CD4-positive, alpha-beta T cell treated with Interleukin-6 for 4 hours (primary cell): ENCODE measurements around the gene DSP.

ENCODE experiments used
- DNase-seq: peaks from one replicate; pipeline ENCODE4 v3.0.0-alpha.2; 2020; ENCODE audit warnings: mixed read lengths

DSP gene

DNA sequence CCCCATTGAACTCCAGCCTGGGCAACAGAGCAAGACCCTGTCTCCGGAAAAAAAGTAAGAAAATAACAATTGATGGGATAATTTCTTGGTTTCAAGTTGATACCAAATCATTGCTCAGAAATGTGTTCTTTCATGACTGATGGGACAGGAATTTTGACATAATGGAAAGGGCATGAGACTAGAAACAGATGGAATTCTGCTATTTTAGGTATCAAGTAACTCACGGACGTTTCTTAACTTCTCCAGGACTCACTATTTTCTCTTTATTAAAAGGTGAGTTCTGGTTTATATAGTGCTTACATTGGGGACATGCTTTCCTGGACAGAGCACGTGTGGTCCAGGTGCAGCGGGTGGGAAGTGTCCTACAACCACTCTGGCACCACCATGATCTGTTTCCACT lies 6.0 kb upstream of the DSP start:
- DNase-seq, result no peak

DNA sequence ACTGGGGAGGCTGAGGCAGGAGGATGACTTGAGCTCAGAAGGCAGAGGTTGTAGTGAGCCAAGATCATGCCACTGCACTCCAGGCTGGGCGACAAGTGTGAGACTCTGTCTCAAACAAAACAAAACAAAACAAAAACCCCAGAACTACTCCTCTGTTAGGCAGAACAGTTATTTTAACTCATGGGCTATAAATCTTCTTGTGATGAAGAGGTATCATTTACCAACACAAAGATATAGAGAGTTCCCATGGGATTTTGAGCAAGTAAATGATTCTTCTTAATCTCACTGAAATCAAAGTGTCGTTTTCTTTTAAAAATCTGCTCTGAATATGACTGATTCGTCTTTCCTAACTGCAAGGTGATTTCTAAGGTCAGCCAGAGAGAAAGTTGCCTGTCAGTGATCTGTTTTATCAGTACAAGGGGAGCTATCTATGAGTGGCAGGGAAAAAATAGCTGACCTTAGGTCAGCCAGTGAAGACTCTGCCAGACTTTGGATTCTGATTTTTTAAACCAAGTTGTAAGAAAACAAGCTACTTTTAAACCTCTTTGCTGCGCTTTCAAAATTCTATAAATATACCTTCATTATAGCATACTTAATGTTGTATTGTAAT lies 3.8 kb upstream of the DSP start:
- DNase-seq, result no peak

DNA sequence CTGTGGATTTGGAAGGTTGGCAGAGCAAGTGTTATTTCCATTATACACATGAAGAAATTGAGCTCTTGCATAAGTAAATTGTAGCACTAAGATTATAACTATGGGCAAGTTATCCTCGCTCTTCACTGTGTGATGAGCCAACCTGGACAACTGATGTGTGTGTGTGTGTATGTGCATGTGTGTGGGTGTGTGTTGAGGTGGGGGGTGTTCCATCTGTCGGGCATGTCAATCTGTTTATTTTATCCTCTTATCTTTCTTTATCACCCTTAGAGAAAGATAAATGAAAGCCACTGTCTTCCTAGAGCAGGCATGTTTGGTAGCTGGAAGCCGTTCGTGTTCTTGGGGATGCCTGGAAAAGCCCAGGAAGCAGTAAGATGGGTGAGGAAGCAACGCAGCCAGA lies 3.0 kb upstream of the DSP start:
- DNase-seq, result no peak

DNA sequence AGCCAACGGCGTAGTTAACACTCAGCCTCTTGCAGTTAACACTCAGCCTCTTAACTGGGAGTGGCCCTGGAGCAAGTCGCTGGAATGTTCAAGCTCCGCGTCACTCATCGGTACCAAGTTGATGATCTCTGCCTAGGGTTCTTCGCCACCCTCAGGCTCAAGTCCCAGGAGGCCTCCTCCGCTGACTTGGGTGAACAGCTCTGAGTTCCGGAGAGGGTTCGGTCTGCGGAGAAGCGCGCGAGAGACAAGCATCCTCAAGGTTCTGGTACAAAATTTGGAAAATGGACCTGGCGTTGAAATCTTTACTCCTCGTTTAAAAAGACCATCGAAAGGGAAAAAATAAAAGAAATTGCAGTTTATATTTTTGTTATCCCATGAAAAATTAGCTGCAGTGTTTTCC lies 876 bp upstream of the DSP start:
- no peak for DNase-seq

DNA sequence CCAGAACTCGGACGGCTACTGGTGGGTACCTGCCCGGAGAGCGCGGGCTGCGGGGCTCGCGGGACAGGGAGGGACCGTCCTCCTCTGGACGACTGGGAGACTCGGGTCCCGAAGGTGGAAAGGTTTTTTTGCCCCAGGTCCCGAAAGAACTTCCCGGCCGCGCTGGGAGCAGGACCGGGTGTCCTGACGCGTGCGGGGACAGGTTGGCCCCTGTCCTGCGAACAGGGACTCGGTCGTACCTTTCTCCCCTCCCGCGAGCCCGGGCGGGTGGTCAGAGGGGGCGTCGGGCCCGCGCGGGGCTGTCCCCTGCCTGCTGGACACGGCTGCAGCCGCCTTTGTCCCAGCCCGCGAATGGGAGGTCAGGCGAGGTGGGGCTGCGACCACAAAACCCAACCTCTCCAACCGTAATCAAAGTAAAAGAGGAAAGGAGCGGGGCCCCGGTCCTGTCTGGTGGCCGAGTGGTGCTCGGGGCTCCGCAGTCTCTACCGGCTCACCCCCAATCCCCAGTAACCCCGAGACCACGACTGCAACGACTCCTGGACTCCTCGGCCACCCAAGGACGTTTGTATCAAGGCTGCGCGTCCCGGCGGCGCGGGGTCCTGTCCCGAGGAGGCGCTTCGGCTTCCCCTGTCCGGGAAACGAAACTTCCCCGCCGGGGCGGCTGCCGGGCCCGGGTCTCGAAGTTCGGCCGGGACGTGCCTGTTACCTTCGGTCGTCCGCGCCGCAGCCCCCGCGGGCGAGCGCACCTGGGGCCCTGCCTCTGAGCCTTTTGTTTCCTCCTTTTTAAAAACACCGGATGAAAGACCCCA lies 798 bp downstream of the DSP start:
- peak; percentile 3 for DNase-seq

DNA sequence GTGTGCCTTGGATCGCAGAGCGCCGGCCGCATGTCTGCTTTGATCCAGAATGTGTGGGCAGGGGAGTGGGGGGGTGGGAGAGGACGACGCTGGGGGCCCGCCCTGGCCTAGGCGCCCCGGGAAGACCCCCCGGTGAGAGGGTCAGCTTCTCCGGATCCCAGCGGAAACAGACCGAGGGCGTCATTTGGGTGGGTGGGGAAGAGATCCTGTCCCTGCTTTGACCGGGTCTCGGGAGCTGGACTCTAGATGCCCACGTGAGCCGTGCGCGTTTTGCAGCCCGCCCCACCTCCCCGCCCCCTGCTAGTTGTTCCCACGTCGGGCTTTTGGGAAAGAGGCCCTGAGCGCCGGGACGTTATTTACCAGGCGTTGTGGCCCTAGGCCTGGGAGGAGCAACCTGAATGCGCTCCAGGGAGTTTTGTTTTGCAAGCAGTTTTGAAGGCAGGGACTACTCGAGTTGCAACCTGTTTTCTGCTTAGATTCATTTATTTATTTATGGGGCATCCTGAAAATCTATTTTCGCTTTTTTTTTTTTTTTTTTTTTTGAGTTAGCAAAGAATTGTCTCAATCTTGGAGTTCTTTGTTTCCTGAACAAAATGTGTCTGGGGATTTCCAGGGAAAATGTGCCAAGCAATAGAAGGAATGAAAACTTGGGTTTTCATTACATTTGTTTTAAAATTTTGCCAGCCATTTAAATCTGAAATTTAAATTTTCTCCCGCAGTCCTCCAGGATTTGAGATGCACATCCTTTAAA lies 1.6 kb downstream of the DSP start:
- DNase-seq, result no peak

DNA sequence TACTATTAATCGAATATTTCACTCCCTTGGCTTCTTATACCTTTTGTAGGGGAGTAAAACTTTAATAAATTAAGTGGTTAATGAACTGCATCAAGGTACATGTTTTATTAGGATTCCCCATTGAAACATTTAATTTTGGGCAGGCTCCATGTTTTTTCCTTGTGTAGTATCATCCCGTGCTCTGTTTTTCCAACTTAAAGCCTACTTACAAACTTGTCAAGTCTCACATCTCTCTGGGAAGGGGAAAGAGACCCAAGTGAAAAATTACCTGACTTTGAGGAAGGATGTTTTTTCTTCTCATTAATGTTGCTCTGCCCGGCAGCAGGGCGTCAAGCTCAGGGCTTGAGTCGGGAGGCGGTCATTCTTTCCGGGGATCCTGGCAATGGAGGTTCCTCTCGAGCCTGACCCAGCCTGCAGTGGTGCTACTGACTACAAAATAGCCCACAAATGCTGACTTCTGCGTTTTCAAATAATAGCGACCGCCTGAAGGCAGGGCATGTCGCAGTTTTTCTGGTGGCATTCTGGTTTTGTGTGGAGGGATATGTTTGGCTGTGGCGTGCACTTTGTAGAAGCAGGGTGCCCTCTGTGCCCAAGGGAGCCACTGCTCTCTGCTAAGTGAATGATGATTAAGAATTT lies 2.4 kb downstream of the DSP start:
- DNase-seq, result no peak

DNA sequence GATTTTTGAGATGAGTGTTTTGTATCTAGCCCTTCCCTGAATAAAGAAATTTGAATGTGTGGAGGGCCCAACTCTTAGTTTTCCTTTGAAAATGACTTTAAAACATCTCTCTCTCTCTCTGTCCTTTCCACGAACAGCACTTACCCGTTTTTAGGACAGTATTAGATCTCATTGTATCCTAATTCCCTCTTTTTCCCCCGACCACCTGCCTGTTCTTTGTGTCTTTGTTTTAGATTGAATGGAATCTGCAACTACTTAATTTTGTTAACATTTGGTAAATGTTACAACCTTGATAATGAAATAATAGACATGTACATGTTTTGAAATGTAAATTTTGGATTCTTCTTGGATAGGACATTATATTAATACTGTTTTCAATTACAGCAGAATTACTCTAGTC lies 3.1 kb downstream of the DSP start:
- no peak for DNase-seq

DNA sequence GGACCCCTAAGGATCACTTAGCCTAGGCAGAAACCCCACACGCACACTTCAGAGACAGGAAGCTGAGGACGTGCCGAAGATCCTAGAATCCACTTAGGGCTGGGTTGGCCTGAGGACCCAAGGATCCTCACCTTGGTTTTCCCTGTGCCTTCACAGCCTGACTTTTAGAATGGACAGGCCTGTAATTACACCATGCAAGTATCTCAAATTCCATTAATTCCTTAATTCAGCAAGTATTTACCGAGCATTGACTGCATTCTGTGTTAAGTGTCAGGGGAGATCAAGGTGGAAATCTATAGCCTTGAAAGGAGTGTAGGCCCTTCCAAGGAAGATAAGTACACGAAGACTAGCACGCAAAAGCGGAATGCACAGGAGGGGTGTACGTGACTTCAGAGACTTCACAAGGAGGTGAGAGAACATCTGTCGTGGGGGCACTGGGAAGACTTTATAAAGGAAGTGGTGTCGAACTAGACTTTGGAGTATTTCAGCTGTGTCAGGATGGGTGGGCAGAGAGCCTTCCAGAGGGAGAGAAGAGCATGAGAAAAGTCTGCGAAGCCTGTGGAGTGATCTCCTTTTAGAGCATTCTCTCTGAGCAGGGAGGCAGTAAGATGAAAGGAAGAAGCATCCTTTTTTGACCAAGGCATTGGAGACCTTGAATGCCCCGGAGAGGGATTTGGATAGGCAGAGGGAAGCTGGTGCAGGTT lies 4.0 kb downstream of the DSP start:
- DNase-seq, result no peak

DNA sequence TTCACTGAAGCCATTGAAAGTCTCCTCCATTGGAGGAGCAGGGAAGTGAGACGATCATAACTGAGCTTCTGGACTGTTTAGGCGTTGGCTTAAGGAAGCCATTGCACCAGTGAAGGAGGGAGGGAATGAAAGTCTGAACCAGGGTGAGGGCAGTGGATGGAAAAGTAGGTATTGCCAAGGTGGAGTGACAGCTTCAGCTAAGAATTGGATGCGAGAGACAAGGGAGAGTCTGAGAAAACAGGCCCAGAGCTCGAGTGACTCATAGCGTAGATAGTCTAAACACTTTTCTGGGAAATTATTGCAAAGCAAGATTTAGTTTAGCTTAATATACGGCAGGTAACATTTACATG lies 4.5 kb downstream of the DSP start:
- DNase-seq, result no peak

DNA sequence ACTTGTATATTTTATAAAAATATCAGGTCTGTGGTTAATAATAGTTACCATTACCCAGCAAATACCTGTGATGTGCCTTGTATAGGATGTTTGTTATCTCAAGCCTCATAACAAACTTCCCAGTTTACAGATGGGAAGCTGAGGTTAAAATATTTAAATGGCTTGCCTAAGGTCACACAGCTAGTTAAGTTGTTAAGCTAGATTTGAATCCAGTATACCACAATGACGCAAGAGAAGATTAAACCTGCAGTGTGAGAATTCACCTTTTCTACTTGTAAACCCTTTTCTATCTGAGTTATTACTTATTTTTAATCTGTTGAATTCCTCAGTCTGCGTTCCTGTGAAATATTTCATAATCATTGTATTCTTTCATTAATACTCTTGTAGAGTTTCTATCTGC lies 4.9 kb downstream of the DSP start:
- no peak for DNase-seq

DNA sequence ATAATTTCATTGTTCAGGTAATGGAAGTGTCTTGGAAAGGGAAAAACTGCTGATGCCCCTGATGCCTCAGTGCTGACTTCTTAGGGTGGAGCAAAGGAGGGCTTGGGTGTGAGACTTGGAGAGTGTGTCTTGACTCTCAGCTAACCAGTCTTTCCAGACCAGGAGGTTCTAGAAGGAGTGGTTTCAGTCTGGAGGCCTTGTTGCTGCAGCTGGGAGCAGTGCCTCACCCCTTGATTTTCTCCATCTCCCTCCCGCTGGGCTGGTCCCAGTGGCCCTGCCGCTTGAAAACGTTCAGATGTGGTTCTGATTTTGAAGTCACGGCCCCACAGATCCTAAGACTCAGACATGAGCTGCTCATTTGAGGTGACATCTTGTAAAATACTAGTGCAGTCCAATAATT lies 5.4 kb downstream of the DSP start:
- no peak for DNase-seq

DNA sequence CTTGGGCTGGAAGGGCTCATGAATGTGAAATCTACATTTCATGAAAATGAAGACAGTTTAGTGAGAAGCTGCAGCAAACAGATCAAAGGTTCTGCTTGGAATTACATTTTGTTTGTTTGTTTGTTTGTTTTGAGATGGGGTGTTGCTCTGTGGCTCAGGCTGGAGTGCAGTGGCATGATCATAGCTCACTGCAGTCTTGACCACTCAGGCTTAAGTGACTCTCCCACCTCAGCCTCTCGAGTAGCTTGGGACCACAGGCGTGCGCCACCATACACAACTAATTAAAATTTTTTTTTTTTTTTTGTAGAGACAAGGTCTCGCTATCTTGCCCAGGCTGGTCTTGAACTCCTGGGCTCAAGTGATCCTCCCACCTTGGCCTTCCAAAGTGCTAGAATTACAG lies 5.8 kb downstream of the DSP start:
- DNase-seq, result no peak

DNA sequence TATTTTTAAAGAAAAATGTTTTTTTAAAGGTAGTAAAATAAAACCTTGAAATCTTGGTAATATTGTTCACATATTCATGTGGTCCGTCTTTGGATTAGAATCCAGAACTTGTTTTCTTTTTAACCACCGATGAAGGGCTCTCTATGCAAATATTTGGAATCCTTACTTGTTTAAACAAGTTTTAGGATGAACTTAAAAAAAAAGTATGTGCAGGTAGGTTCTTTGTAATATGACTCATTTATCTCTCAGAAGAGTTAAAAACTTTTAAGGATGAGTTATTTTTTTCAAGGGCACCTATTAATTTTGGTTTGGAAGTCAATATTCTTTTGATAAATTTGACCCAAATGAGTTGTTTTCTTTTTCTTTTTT lies 8.9 kb downstream of the DSP start:
- DNase-seq, result no peak

DNA sequence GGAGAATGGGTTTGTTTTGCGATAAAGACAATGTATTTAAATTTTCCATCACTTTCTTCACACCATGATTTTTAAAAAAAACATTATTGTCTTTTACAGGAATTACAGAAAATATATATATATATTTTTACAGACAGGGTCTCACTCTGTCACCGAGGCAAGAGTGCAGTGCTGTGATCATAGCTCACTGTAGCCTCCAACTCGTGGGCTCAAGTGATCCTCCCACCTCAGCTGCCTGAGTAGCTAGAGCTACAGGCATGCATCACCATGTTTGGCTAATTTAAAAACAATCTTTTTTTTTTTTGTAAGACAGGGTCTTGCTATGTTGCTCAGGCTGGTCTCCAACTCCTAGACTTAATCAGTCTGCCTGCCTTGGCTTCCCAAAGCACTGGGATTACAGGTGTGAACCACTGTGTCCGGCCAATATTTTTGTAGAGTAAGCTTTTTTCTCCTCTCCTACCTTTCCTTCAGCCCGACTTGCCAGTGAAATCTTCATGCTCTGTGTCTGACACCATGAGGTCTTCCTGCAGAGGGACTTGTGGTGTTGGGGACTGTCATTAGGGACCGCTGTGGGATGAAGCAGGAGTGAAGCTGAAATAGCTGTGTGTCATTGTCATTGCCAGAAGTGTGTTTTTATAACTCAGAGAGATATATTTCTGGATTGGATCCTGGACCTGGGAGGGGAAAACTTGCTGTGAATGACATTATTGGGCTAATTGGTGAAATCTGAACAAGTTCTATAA lies 13.2 kb downstream of the DSP start:
- DNase-seq, result no peak

DNA sequence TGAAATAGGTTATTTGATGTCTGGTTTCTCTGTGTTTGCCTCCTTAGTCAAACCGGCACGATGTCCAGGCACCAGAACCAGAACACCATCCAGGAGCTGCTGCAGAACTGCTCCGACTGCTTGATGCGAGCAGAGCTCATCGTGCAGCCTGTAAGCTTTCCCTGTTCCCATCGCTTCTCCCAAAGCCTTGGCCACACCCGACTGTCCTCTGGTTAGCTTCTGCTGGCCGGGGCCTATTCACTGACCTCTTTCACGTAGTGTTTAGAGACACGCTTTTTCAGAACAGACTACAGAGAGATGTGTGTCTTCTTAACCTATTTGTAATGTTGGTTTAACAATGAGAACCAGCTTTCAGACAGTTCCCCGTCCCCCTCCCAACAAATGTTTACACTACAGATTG lies 14.2 kb downstream of the DSP start:
- no peak for DNase-seq

DNA sequence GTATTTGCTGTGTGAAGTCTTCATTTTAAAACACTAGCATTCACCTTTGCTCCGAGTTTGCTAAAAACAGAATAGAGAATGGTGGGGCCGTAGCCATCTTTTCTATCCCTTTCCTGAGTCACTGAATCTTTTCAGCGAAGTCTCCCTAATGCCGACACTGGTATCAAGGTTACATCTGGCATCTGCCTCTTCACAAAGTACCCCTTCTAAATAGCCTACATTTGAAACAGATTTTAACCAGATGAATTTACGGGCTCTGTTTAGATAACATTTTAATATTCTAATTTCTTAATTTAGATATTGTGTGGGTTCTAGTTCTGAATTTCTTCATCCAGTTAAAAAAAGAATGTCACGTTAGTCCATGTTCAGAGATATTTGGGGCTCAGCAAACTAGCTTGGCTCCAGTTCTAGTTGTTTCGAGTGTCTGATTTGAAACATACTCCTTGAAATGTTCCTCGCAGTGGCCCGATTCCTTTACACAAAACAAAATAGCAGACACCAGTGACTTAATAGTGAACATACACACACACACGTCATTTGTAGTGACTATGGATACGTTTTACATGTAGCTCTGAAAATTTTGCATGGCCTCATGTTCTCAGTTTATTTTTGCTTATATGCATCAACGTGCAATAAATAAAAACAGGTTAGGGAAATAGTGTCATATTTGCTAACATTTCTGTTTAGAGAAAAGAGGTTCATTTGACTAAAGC lies 15.1 kb downstream of the DSP start:
- DNase-seq, result no peak

DNA sequence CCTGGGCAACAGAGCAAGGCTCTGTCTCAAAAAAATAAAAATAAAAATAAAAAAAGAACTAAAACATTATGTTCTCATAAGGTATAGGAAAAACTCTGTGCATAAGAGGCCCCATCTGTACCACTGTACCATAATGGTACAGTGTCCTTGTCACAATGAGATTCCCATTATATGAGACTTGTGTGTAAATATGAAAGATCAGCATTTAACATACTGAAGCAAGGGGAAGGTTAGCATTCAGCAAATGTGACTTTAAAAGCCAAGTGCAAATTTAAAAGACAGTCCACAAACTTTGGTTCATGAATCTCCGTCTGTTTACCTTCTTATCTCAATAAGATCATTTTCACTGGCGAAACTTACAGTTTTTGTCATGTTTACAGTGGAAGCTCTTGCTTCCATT lies 16.2 kb downstream of the DSP start:
- DNase-seq, result no peak

DNA sequence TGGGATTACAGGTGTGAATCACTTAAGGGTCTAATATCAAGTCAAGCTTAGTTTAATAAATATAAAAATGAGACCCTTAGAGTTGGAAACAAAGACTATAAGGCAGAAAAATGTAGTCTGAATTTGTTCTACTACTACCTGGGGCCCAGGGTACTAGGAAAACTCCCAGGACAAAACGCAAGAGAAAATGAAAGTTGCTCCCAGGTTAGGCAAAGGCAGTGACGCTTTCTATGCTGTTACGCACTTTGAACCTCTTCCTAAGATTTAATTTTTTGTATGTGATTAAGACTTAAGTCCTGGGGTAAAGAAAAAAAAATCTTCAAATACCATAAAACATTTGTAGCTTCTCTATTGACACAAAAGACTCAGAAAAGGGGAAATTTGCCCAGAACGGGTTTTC lies 17.3 kb downstream of the DSP start:
- no peak for DNase-seq

DNA sequence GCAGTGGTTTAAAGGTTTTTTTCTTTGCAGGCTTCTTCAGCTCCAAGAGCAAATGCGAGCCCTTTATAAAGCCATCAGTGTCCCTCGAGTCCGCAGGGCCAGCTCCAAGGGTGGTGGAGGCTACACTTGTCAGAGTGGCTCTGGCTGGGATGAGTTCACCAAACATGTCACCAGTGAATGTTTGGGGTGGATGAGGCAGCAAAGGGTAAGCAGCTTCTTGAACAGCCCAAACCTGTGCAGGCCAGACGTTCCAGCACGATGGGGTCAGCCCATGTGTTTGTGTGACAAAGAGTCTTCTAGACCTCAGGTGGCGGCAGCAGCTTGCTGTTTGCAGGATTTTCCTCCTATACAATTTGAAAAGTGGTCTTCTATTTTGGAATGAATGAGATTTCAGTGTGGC lies 17.7 kb downstream of the DSP start:
- DNase-seq, result no peak

DNA sequence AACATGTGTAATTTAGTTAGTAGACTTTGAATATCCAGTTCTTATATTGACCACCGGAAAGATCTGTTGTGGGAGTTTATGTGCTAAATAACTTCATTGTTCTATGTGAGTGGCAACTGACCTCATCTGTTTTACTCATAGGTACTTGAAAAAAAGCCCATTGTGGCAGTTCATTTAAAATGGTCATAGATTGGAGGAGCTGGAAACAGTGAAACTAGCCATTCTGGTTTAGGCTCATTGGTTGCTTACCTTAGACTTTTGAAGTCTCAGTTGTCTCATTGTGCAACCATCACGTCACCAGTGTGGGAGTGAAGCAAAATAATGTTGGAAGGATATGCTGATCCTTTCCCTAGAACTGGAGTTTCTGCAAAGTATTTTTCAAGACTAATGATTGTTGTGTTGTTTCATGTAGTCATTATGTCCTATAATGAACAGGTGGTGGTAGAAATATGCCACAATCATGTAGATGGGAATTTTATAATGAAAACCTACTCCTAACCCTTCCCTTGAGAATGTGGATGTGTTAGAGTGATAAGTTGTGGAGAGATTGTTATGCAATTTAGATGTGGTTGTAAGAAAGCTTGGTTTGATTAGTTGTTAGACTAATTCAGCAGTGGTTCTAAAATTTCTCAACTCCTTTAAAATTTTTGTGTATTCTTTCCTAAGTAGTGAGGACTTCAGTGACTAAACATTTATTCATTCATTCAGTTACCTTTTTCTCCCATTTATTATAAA lies 18.3 kb downstream of the DSP start:
- no peak for DNase-seq
